ENCODE results near the gene VIPR1.

GRCh38 chr3:42498034-42498433 lies 4.4 kb upstream of the VIPR1 start:
- TF ChIP-seq, protein P1, sequence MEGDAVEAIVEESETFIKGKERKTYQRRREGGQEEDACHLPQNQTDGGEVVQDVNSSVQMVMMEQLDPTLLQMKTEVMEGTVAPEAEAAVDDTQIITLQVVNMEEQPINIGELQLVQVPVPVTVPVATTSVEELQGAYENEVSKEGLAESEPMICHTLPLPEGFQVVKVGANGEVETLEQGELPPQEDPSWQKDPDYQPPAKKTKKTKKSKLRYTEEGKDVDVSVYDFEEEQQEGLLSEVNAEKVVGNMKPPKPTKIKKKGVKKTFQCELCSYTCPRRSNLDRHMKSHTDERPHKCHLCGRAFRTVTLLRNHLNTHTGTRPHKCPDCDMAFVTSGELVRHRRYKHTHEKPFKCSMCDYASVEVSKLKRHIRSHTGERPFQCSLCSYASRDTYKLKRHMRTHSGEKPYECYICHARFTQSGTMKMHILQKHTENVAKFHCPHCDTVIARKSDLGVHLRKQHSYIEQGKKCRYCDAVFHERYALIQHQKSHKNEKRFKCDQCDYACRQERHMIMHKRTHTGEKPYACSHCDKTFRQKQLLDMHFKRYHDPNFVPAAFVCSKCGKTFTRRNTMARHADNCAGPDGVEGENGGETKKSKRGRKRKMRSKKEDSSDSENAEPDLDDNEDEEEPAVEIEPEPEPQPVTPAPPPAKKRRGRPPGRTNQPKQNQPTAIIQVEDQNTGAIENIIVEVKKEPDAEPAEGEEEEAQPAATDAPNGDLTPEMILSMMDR (conservative IDR thresholded peaks at IDR 0.05; ENCODE audit: low read depth, low read length) = no peak
- no peak for TF ChIP-seq EZH2phosphoT487 (IDR thresholded peaks at IDR 0.05; ENCODE audit: borderline replicate concordance, low read length)
